HG02938 (cell line): ENCODE measurements around the gene ERVV-1.
"Not testable (repeated sequence)": the region's sequence is repeated elsewhere in the genome, so short reads cannot be mapped to it uniquely, and the experiment has no call there.

Experiments
- ATAC-seq: cut with Tn5 transposase; IDR thresholded peaks from one replicate; pipeline ENCODE4 v1.9.1; 2021; ENCODE audit warnings: mild to moderate bottlenecking, moderate library complexity; ENCODE audit not compliant: unreplicated experiment

Gene ERVV-1

DNA sequence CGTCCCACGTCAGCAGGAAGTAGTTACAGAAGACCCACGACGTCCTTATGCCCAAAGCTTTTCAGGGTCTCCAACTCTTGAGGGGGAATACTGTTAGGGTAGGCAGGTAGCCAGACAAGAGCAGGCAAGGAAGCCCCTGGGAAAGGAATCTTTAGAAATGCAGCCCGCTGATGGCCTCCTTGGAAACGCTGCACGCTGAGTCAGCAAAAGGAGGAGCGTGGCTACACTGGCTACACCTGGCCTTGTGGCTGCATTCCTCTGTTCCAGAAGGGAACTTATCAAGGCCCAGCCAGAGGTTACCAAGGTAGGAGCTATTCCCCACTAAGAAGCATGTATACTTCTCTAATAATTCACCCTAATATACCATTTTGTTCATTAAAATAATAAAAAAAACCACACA lies 2.0 kb downstream of the ERVV-1 start:
- no peak for ATAC-seq

GRCh38 chr19:53019684-53020083 lies 6.0 kb downstream of the ERVV-1 start:
- ATAC-seq = no peak

DNA sequence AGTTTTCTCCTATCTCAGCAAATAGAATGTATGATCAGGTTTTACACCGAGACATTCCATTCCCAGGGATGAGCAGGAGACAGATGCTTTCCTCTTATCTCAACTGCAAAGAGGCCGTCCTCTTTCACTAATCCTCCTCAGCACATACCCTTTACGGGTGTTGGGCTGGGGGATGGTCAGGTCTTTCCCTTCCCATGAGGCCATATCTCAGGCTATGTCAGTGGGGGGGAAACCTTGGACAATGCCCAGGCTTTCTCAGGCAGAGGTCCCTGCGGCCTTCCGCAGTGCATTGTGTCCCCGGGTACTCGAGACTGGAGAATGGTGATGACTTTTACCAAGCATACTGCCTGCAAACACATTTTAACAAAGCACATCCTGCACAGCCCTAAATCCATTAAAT lies 14.6 kb downstream of the ERVV-1 start:
- ATAC-seq = not testable (repeated sequence)

DNA sequence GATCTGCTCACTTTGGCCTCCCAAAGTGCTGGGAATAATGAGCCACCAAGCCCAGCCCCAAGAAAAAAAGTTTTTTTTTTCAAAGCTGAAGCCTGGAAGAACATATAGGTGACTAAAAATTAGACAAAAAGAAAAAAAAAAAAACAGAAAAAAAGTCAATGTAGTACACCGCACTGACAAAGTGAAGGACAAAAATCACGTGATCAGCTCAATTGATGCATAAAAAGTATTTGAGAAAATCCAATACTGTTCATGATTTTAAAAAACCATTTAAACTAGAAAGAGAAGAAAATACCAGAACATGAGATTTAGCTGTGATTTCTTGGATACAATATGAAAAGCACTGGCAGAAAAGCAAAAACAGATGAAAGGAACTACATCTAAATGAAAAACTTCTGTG lies 20.3 kb downstream of the ERVV-1 start:
- no peak for ATAC-seq

DNA sequence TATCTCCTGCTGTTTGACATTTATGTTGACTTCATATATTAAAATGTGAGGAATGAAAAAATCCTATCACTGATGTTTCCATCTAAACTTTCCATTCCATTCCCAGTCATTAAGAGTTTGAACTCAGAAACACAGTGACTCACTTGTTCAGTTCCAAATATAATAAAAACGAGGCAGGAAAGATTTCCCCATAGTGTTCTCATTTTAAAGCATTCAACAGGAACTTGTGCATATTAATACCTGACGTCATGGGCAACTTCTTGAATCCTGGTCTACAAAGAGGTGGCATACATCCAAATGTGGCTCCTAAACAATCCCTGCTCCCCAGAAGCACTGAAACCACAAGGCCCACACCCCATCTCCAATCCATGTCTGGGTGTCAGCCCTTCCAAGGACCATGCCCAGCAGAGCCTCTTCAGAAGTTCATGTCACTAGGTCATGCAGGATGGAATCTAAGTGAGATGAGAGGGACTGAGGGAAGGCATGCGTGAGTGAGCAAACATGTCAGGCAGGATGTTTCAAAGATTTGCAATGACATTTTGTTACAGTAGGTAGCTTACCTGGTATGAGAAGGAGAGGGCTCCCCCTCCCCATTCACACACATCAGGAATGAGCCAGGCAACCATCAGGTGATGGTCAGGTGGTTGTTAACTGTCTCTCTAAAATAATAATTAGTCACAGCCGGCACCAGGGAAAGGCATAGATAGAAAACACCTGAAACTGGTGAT lies 21.4 kb downstream of the ERVV-1 start:
- no peak for ATAC-seq

DNA sequence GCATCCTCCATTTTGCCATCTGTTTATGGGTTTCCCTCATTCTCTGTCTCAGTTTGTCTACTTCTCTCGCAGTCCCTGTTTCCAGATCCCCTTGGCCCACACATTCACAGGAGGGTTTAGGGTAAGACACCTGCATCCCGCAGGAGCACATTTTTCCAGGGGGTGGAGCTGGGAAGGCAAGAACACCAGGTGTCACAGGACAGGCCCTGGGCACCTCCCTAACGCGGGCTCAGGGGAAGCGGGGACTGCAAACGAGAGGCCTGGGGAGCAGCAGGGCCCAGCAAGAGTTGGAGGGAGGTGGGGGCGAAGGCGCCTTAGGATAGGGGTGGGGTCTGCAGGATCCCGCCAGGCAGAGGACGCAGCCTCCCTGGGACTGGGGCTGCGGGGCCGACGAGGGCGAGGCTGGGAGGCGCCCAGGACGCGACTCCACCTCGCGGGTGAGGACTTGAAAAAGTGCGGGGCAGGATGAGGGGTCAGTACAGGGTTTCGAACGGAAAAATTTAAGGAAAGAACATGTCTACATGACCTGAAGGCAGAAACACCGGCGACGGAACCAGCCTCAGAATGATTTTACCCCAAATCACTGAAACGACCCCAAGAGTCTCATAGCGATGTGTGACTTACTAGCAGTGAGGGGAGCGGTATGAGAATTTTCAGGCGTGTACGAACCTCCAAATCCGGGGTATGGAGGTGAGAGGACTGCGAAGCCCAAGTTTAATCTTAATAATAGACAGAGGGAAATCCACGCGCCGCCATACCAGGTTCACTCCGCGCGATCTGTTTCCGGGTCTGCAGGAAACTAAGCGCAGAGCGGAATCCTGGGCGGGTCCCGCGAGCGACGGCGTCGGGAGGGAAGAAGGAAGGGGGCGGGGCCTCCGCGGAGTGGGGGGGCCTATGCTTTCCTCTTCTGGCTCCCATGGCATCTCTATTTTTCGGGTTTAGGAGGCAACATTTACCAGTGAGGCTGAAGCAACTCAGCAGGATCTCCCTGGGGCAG lies 23.7 kb downstream of the ERVV-1 start:
- ATAC-seq = no peak

GRCh38 chr19:53041366-53041765 lies 27.6 kb downstream of the ERVV-1 start:
- no peak for ATAC-seq

GRCh38 chr19:53045536-53045935 lies 31.8 kb downstream of the ERVV-1 start:
- no peak for ATAC-seq

GRCh38 chr19:53047379-53047778 lies 33.7 kb downstream of the ERVV-1 start:
- no peak for ATAC-seq

GRCh38 chr19:53055117-53055516 lies 41.4 kb downstream of the ERVV-1 start:
- no peak for ATAC-seq

GRCh38 chr19:53057904-53058580 lies 44.3 kb downstream of the ERVV-1 start:
- no peak for ATAC-seq
